A673 (cell line): ENCODE measurements around the gene NEK7. TPM values are rescaled to one million over a fixed set of nuclear protein-coding genes. Genes with fewer than 3 reads are reported as not detected.

ENCODE experiments used
- BruUV-seq: library from RNA; stranded (reverse); fragments of 400-500 nt; replicated peaks from 2 replicates; lab custom pipeline; 2021; lab: Mats Ljungman, UMichigan
- CTCF ChIA-PET: fragments of 300-600 bp; sonication (Branson Sonifier 250); formaldehyde crosslinking; loops from one replicate; lab custom pipeline; 2022; ENCODE audit warnings: antibody characterized with exemption; lab: Charles Lee
- POLR2A ChIA-PET: fragments of 300-600 bp; sonication (Branson Sonifier 250); formaldehyde crosslinking; loops from one replicate; lab custom pipeline; 2022; ENCODE audit warnings: antibody characterized with exemption; ENCODE audit not compliant: low non-redundant PET; lab: Charles Lee
- DNase-seq: peaks from one replicate; pipeline ENCODE4 v3.0.0-alpha.2; 2015; ENCODE audit warnings: low spot score
- H3K27ac ChIP-seq: fragments of 200-600 bp; sonication (generic); 2 replicates; pipeline ENCODE4 v1.5.1; 2016; ENCODE audit warnings: mixed run types, low read depth, mild to moderate bottlenecking, mixed read lengths, antibody characterized with exemption, low read length; ENCODE audit not compliant: poor library complexity, severe bottlenecking
- H3K27me3 ChIP-seq: fragments of 200-600 bp; sonication (generic); replicated peaks from 2 replicates; pipeline ENCODE4 v1.6.1; 2017; ENCODE audit warnings: mixed run types, low read depth, mild to moderate bottlenecking, mixed read lengths, antibody characterized with exemption, low read length; ENCODE audit not compliant: insufficient read depth, poor library complexity
- H3K36me3 ChIP-seq: fragments of 200-600 bp; sonication (generic); 2 replicates; pipeline ENCODE4 v1.6.1; 2016; ENCODE audit warnings: mixed run types, mild to moderate bottlenecking, mixed read lengths, antibody characterized with exemption, low read length; ENCODE audit not compliant: insufficient read depth, poor library complexity, severe bottlenecking
- H3K4me1 ChIP-seq: fragments of 200-600 bp; sonication (generic); 2 replicates; pipeline ENCODE4 v1.6.1; 2017; ENCODE audit warnings: mixed run types, mild to moderate bottlenecking, mixed read lengths, antibody characterized with exemption, low read length; ENCODE audit not compliant: insufficient read depth, poor library complexity, severe bottlenecking
- H3K4me3 ChIP-seq: fragments of 200-600 bp; sonication (generic); 2 replicates; pipeline ENCODE4 v1.5.1; 2016; ENCODE audit warnings: low read depth, mixed run types, mild to moderate bottlenecking, mixed read lengths, low read length; ENCODE audit not compliant: poor library complexity, severe bottlenecking
- H3K9me3 ChIP-seq: fragments of 200-600 bp; sonication (generic); 2 replicates; pipeline ENCODE4 v1.6.1; 2016; ENCODE audit warnings: mixed run types, low read depth, mild to moderate bottlenecking, mixed read lengths, antibody characterized with exemption, low read length; ENCODE audit not compliant: poor library complexity, severe bottlenecking
- CTCF ChIP-seq: fragments of 300-800, 200-600 bp; sonication (generic); conservative IDR thresholded peaks from 2 replicates; pipeline ENCODE4 v1.5.1; 2017; ENCODE audit warnings: low read depth, mild to moderate bottlenecking, antibody characterized with exemption, low read length, moderate library complexity, mixed read lengths
- EZH2 ChIP-seq: fragments of 200-600 bp; sonication (generic); IDR thresholded peaks from 2 replicates; pipeline ENCODE4 v1.6.1; 2017; ENCODE audit warnings: borderline replicate concordance, low read depth, mild to moderate bottlenecking, mixed read lengths, antibody characterized with exemption, low read length; ENCODE audit not compliant: poor library complexity, severe bottlenecking
- intact Hi-C: fragments of 100-400 bp; cut with micrococcal nuclease; formaldehyde crosslinking; loops from one replicate; pipeline ENCODE4 v1.10.0; 2022; ENCODE audit not compliant: unreplicated experiment
- total RNA-seq: library from RNA; stranded (reverse); gene quantifications from 2 replicates; pipeline ENCODE4 v1.2.3, GENCODE V29; 2021

NEK7 gene
- total RNA-seq, 1 experiment from 2014 or later = 18.6 TPM

GRCh38 chr1:198175423-198176170 is 18.8 kb downstream of the NEK7 start:
- TF ChIP-seq CTCF (no peak), EZH2 (no peak)
- DNase-seq = no peak
- Histone ChIP-seq H3K27ac (no peak overlapping the region), H3K4me1 (no peaks in the 10 kb centered on the region), H3K4me3 (no peak overlapping the region), H3K36me3 (no peaks in the 10 kb centered on the region), H3K9me3 (no peaks in the 10 kb centered on the region), H3K27me3 (no peaks in the 10 kb centered on the region)
- intact Hi-C loops = no loop called here
- CTCF ChIA-PET = no interaction called here
- POLR2A ChIA-PET = no interaction called here
- BruUV-seq = no TSS peak

- Histone ChIP-seq H3K27ac (no peak overlapping the region), H3K4me3 (no peak overlapping the region), H3K4me1 (no peaks in the 10 kb centered on the region), H3K9me3 (no peaks in the 10 kb centered on the region), H3K27me3 (no peaks in the 10 kb centered on the region), H3K36me3 (no peaks in the 10 kb centered on the region)
- TF ChIP-seq EZH2 (no peak), CTCF (no peak)
- DNase-seq = no peak
- POLR2A ChIA-PET = interaction anchor here (0.6 kb wide), 1 partner anchor 9 kb away, joined by 23 read pairs; no protein-coding TSS in a partner anchor
- CTCF ChIA-PET = no interaction called here
- no TSS peak for BruUV-seq
- intact Hi-C loops = no loop called here
These were observed 19.4 kb downstream of the NEK7 start for GRCh38 chr1:198176179-198176578.

GRCh38 chr1:198177546-198177945 is 20.7 kb downstream of the NEK7 start:
- H3K27ac ChIP-seq = no peak overlapping the region
- no peaks in the 10 kb centered on the region for H3K27me3 ChIP-seq
- H3K4me3 ChIP-seq = no peak overlapping the region
- H3K36me3 ChIP-seq = no peaks in the 10 kb centered on the region
- ChIA-PET POLR2A (no interaction called here), CTCF (no interaction called here)
- no peak for DNase-seq
- H3K4me1 ChIP-seq = no peaks in the 10 kb centered on the region
- no peak for TF ChIP-seq CTCF
- no peak for TF ChIP-seq EZH2
- no TSS peak for BruUV-seq
- H3K9me3 ChIP-seq = no peaks in the 10 kb centered on the region
- intact Hi-C loops = no loop called here
